BJ (cell line): Measurements from ENCODE around the gene PIP4K2B. TPM values are rescaled to one million over a fixed set of nuclear protein-coding genes. Genes with fewer than 3 reads are reported as not detected.

Experiments used
- CTCF ChIA-PET: fragments of 350-600 bp; formaldehyde crosslinking; extraction: SDS; loops from one replicate; lab custom pipeline; 2021; ENCODE audit warnings: antibody characterized with exemption, inconsistent platforms; lab: Yijun Ruan, JAX
- POLR2A ChIA-PET: fragments of 300-600 bp; sonication (Branson Sonifier 250); formaldehyde crosslinking; extraction: SDS; loops from one replicate; lab custom pipeline; 2021; ENCODE audit warnings: antibody characterized with exemption; lab: Charles Lee
- DNase-seq: peaks from one replicate; pipeline ENCODE4 v3.0.0-alpha.2; 2011; ENCODE audit warnings: low read depth
- H3K27me3 ChIP-seq: 2 replicates; pipeline ENCODE4 v1.6.0; 2011; ENCODE audit warnings: low read length; ENCODE audit not compliant: control insufficient read depth, insufficient read depth
- H3K36me3 ChIP-seq: 2 replicates; pipeline ENCODE4 v1.5.1; 2011; ENCODE audit warnings: low read length; ENCODE audit not compliant: control insufficient read depth, insufficient read depth
- H3K4me3 ChIP-seq: 2 replicates; pipeline ENCODE4 v1.5.1; 2011; ENCODE audit warnings: low read depth, mild to moderate bottlenecking, control low read depth, low read length
- polyA plus RNA-seq: library from polyadenylated mRNA; depleted of rRNA; stranded (reverse); fragments of >200 nt; gene quantifications from 2 replicates; pipeline ENCODE4 v1.2.3, GENCODE V29; 2011
- TF ChIP-seq, protein P1 (sequence below): IDR thresholded peaks from 2 replicates; pipeline ENCODE4 v1.5.1; 2011; ENCODE audit warnings: low read depth, mild to moderate bottlenecking, control low read depth, inconsistent platforms, low read length, moderate library complexity; ENCODE audit not compliant: insufficient read depth

The PIP4K2B gene
- polyA plus RNA-seq, 1 experiment, result 37.2 TPM

DNA sequence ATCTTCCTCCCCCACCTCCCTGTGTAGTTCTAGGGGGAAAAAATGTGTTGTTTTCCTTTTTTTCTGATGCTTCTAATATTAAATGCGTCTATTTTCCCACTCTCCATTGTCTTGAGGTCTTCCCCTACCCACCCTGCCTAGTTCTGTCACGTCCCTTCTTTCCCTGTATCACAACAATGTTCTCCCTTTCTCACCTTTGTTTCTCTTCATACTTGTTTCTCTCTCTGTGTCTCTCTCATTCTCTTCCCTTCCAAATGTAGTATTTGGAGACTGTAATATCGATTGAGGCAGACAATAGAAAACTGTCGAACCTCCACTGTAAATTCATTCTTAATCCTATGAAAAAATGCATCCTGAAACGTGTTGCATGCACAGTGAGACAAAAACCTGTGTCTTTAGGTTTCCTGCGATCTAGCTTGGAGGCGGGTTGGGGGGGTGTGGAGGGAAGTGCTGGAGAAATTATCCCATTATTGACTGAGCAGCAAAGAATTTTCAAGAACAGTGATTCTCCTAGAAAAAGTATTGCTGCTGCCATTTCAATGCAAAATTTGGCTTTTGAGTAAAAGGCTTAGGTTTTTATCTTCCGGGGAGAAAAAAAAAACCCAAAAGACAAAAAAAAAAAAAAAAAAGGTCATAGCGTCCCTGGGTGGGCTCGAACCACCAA lies 48.1 kb downstream of the PIP4K2B start:
- TF ChIP-seq, protein P1, sequence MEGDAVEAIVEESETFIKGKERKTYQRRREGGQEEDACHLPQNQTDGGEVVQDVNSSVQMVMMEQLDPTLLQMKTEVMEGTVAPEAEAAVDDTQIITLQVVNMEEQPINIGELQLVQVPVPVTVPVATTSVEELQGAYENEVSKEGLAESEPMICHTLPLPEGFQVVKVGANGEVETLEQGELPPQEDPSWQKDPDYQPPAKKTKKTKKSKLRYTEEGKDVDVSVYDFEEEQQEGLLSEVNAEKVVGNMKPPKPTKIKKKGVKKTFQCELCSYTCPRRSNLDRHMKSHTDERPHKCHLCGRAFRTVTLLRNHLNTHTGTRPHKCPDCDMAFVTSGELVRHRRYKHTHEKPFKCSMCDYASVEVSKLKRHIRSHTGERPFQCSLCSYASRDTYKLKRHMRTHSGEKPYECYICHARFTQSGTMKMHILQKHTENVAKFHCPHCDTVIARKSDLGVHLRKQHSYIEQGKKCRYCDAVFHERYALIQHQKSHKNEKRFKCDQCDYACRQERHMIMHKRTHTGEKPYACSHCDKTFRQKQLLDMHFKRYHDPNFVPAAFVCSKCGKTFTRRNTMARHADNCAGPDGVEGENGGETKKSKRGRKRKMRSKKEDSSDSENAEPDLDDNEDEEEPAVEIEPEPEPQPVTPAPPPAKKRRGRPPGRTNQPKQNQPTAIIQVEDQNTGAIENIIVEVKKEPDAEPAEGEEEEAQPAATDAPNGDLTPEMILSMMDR, result no peak
- CTCF ChIA-PET, result interaction anchor here (0.6 to 2.6 kb wide), 5 partner anchors 11 to 75 kb away, joined by 3 to 8 read pairs (median 4); partner anchors contain the start of gene CISD3
- peak overlapping the region; percentile 90 for H3K4me3 ChIP-seq
- POLR2A ChIA-PET, result no interaction called here
- no peak for DNase-seq
- no peaks in the 10 kb centered on the region for H3K27me3 ChIP-seq
- H3K36me3 ChIP-seq, result peaks cover 4% of the 10 kb centered on the region; the same call in 1 of the 2 replicates

DNA sequence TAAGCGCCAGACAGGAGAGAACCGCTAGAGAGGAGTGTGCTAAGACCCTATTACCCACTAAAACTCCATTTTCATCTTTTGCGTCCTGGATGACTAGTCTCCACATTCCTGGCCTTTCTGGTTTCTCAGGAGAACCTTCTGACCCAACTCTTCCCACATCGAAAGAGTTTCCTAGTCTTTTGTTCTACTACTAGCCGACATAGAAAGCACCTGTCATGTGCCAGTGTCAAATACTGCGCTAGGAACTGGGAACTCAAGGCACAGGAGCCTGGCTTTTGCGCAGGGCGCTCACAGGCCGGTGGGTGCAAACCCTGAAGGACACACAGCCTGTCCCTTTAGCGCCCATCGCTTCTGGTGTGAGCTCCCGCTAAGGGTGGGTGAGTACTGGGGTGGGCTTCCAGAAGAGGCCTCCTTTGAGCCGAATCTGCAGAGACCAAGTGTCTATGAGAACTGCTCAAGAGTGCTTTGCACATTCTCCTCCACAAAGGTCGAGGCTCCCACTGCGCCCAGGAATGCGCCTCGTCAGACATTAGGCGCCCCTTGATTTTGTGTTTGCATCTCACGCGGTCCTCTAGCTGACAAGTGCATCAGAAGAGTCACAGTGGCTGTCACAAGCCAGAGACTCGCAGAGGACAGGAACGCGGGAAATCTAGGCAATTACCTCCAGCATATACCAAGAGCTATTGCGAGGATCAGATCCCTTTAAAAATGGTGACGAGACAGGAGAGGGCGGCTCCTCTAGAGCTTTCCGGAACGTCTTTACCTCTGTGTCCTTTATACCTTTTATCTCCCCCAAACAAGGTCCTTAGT lies 48.8 kb downstream of the PIP4K2B start:
- H3K36me3 ChIP-seq, result no peaks in the 10 kb centered on the region
- CTCF ChIA-PET, result interaction anchor here (1.0 to 2.6 kb wide), 4 partner anchors 15 to 83 kb away, joined by 3 to 8 read pairs (median 6); partner anchors contain the start of gene CISD3
- no peaks in the 10 kb centered on the region for H3K27me3 ChIP-seq
- DNase-seq, result no peak
- POLR2A ChIA-PET, result no interaction called here
- TF ChIP-seq, protein P1, result no peak
- peak overlapping the region; percentile 90 for H3K4me3 ChIP-seq

DNA sequence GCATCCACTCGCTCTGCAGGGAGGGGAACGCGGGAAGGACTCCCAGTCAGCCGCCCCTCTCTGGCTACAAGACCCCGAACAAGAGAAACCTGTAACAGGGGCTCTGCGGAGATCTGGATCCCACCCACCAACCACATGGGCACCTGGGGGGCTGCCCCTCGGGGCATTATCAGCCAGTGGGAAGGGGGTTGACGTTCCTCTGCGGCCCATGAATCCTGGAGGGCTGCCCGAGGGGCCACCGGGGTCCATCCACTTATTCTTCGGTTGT lies 49.4 kb downstream of the PIP4K2B start:
- DNase-seq, result no peak
- ChIA-PET POLR2A (interaction anchor here (0.6 kb wide), 1 partner anchor 69 kb away, joined by 4 read pairs; no protein-coding TSS in a partner anchor), CTCF (interaction anchor here (0.9 to 1.5 kb wide), 5 partner anchors 13 to 83 kb away, joined by 3 to 5 read pairs (median 4); no protein-coding TSS in a partner anchor)
- Histone ChIP-seq H3K27me3 (no peaks in the 10 kb centered on the region), H3K4me3 (peak overlapping the region; percentile 94), H3K36me3 (no peaks in the 10 kb centered on the region)
- TF ChIP-seq, protein P1, result no peak

GRCh38 chr17:38749223-38750043 lies 49.9 kb downstream of the PIP4K2B start:
- H3K36me3 ChIP-seq, result no peaks in the 10 kb centered on the region
- H3K4me3 ChIP-seq, result peak overlapping the region; percentile 94
- H3K27me3 ChIP-seq, result no peaks in the 10 kb centered on the region
- peak; percentile 18 for DNase-seq
- TF ChIP-seq, protein P1, result no peak
- POLR2A ChIA-PET, result interaction anchor here (0.6 kb wide), 1 partner anchor 69 kb away, joined by 4 read pairs; no protein-coding TSS in a partner anchor
- CTCF ChIA-PET, result interaction anchor here (0.9 to 1.5 kb wide), 5 partner anchors 13 to 82 kb away, joined by 3 to 5 read pairs (median 4); no protein-coding TSS in a partner anchor

DNA sequence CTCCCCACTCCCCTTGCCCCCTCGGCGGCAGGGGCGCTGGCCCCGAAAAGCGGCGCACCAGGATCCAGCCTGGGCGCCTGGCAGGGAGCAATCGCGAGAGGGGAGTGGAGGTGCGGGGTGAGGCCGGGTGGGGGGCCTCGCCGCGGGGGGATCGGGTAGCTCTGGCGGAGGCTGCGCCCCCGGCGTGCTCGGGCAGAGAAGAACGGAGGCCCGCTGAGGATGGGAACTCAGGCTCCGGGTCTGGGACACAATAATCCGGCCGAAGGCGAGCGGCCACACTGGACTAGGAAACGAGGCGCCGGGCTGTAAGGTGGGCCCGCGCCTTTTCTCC lies 50.5 kb downstream of the PIP4K2B start:
- ChIA-PET POLR2A (no interaction called here), CTCF (interaction anchor here (1.0 to 1.3 kb wide), 3 partner anchors 12 to 31 kb away, joined by 4 to 5 read pairs (median 4); no protein-coding TSS in a partner anchor)
- Histone ChIP-seq H3K36me3 (no peaks in the 10 kb centered on the region), H3K27me3 (no peaks in the 10 kb centered on the region), H3K4me3 (peak overlapping the region; percentile 94)
- TF ChIP-seq, protein P1, result no peak
- no peak for DNase-seq
